Endometrial microvascular endothelial cells (primary cell): ENCODE results near the gene SIN3B. TPM values are rescaled to one million over a fixed set of nuclear protein-coding genes. Genes with fewer than 3 reads are reported as not detected.

Experiments
- in situ Hi-C: cut with HindIII; loops from 2 replicates; pipeline ENCODE4 v1.10.0; 2017; ENCODE audit warnings: low sequenced_read_pairs, low pct_unique_long_range_greater_than_20kb; ENCODE audit errors: inconsistent ontology term
- total RNA-seq: library from RNA; depleted of rRNA; stranded (reverse); fragments of >200 nt; gene quantifications from one replicate; pipeline ENCODE4 v1.2.3, GENCODE V29; 2015; ENCODE audit errors: inconsistent ontology term

SIN3B gene
- total RNA-seq, 1 donor from 2014 or later, result 23.3 TPM

DNA sequence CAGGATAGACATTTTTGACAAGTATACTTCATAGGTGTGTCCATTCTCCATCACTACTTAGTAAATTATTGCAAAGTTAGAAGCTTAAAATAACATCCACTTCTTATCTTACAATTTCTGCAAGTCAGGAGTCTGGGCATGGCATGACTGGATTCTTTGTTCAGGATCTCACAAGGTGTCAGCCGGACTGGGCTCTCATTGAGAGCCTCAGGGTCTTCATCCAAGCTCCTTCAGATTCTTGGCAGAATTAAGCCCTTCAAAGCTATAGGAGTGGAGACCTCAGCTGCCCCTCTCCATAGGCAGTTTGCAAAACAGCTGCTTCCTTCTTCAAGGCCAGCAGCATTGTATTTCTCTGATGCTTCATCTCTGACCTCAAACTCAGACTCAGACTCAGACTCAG is 9.1 kb upstream of the SIN3B start:
- in situ Hi-C loops, result no loop called here

DNA sequence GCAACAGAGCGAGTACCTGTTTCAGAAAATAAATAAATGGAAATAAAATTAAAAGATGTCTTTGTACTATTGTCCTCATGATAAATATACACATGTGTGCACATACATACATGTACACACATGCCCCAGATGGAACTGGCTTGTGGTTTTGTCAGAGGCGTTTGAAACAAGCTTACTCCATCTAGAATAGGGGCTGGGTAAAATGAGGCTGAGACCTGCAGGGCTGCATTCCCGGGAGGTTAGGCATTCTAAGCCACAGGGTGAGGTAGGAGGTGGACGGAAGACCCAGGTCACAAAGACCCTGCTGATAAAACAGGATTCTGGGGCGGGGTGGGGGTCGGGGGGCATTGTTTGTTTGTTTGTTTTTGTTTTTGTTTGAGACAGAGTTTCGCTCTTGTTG is 8.1 kb upstream of the SIN3B start:
- in situ Hi-C loops, result no loop called here

DNA sequence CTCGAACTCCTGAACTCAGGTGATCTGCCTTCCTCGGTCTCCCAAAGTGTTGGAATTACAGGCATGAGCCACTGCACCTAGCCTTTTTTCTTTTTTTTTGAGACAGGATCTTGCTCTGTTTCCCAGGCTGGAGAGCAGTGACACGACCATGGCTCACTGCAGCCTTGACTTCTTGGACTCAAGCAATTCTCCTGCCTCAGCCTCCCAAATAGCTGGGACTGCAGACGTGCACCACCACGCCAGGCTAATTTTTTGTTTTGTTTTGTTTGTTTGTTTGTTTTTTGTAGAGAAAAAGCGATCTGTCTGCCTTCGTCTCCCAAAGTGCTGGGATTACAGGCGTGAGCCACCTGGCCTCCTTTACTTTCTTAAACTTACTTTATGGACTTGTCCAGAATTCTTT is 6.5 kb upstream of the SIN3B start:
- in situ Hi-C loops, result no loop called here

DNA sequence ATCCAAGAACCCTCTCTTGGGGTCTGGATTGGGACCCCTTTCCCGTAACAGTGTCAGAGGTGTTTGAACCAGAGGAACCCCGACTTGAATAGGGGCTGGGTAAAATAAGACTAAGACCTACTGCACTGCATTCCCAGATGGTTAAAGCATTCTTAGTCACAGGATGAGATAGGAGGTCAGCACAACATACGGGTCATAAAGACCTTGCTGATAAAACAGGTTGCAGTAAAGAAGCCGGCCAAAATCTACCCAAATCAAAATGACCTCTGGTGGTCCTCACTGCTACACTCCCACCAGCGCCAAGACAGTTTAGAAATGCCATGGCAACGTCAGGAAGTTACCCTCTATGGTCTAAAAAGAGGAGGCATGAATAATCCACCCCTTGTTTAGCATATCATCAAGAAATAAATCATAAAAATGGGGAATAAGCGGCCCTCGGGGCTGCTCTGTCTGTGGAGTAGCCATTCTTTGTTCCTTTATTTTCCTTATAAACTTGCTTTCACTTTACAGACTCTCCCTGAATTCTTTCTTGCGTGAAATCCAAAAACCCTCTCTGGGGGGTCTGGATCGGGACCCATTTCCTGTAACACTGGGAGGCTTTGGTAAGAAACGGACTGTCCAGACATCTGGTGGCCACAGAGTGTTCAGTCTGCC is 4.4 kb upstream of the SIN3B start:
- in situ Hi-C loops, result no loop called here

DNA sequence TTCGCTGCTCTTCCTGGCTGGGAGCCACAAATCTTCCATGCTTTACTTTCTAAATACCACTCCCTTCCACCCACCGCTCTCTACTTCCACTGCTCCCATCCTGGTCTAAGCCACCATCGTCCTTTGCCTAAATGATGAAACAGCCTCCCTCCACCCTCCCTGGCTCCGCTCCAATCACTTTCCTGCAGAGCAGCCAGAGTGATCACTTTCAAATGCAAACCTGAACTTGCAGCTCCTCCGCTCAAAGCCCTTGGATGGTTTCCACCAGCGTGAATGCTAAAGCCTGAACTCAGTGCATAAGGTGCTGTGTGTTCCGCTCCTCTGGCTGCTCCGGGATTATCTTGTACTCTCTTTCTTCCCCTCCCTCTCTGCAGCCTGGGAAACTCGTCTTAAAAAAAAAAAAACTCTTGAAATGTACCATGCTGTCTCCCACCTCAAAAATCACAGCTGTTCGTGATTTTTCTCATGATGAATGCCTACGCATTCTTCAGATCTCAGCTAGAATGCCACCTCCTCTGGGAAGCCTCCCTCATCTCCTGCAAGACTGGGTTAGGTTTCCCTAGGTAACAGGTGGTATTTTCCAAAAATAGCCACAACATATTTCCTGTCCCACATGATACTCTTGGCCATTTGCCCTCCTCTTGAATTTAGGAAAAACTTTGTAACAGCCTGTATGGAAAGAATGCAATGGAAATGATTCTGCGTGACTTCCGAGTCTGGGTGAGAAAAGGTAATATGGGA is 3.7 kb upstream of the SIN3B start:
- in situ Hi-C loops, result no loop called here

DNA sequence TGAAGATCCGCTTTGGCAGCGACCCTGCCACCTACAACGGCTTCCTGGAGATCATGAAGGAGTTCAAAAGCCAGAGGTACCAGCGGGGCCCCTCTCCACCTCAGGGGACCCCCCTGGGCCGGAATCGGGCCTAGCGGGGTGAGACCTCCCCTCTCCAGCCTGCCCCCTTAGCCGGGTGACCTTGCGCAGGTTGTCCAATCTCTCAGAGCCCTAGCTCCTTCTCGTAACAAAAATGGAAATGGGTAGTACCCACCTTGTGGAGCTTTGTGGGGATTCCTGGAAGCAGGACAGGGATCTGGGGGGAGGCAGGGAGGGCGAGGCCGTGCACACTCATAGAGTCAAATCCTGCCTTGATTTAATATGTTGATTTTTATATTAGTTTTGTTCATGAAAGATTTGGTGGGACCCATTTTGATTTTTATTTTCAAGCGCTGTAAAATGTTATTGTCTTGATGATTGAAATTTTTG is 658 bp downstream of the SIN3B start:
- in situ Hi-C loops, result no loop called here

DNA sequence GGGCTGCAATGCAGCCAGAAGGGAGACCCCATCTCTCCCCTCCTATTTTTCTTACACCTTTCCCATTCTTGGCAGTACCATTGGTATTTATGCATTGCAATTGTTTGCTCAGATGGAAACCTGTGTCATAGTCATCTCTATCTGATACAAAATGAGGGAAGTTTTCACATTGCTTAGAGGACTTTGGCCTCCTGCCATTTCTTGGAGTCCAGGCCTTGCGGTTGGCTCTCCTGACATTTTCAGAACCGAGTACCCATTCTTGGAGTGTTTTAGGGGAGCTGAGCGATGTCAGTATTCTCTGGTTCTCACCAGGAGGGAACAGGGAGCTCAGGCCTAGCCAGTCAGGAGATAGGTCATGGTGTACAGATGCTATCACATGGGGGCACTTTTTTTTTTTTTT is 1.5 kb downstream of the SIN3B start:
- in situ Hi-C loops, result no loop called here

DNA sequence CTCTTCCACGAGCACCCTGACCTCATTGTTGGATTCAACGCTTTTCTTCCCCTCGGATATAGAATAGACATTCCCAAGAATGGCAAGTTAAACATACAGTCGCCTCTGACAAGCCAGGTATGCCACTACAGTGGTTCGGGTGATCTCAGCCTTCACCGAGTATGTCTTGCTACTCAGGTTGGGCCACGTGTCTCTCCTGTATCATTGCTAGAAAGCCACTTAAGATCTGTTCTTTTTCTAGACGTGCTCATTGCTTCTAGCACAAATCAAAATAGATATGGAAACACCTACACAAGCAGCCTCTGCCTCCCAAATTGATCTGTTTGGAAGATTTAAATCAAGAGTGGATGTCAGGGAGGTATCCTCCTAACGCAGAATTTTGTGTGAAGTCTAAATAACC is 2.3 kb downstream of the SIN3B start:
- in situ Hi-C loops, result no loop called here

DNA sequence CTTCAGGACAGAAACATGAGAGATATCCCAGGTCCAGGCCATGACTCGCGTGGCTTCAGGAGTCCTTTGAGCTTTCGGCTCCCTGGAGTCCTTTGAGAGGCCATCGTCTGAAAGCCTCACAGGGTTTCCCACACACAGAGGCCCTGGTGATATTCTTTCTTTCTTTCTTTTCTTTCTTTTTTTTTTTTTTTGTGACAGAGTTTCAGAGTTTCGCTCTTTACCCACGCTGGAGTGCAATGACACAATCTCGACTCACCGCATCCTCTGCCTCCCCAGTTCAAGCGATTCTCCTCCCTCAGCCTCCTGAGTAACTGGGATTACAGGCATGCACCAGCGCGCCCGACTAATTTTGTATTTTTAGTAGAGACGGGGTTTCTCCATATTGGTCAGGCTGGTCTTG is 5.5 kb downstream of the SIN3B start:
- in situ Hi-C loops, result no loop called here

DNA sequence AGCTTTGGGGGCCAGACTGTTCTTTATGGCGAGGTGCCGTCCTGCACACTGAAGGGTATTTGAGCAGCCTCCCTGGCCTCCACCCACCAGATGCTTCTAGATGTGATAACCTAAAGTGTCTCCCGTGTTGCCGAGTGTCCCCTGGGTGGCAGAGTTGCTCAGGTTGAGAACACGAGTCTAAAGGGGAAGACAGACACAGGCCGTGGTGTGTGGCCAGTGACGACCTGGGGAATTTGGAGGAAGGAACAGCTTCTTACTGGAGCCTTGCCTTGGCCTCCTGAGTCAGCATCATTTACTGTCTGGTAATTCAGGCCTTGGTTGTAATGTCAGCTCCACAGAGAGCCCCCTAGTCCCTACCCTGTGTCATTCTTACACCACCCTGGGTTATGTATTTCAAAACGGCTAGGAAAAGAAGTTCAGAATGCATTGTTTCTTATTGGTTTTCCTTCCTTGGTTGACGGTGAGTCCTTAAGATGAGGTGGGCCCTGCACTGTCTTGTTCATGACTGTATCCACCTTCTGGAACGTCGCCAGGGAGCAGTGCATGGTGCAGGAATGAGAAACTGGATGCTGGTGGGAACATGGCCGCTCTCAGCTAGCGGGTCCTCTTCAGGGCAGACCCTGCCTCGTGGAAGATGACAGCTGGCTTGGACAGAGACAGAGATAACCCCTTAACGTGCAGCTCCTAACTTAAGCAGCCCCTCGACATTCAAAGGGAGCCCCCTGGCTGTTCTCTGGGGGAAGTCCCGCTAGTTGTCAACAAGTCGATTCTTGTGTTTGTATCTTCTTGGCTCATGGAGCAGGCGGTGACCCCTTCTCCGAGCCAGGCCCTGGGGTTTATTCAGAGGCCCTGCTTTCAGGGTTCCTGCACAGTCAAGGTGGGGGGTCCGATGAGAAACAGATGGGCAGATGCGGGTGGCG is 7.2 kb downstream of the SIN3B start:
- in situ Hi-C loops, result no loop called here

DNA sequence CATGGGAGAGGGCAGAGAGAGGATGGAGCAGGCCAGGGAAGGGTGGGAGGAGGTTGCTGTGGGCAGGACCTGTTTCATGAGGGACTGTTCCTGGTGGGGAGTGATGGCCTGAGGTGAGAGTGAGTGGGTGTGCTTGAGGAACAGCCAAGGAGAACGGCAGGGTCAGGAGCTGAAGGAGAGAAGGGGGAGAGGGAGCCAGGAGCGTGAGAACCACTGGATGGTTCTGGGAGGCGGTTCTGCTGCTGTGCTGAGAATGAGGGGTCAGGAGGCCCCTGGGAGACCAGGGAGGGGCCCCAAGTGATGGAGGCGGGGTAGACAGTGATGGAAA is 7.8 kb downstream of the SIN3B start:
- in situ Hi-C loops, result no loop called here

DNA sequence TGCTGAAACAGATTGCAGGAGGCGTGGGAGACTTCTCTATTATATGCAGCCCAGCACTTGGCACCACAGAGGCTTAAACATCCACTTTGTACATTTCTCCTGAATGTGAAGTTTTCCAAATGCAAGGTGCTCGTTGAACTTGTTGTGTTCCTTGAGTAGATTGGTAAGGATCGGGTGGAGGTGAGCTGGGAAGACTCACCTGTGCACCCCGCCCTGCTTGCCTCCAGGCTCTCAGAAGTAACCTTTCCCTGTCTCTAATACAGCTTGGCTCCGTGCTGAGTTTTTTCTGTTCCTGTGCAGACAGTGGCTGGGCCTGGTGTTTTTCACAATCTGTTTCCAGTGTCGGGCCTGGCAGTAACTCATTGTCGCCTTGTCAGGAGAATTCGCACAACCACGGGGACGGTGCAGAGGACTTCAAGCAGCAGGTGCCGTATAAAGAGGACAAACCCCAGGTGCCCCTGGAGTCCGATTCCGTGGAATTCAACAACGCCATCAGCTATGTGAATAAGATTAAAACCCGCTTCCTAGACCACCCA is 12.3 kb downstream of the SIN3B start:
- in situ Hi-C loops, result no loop called here

DNA sequence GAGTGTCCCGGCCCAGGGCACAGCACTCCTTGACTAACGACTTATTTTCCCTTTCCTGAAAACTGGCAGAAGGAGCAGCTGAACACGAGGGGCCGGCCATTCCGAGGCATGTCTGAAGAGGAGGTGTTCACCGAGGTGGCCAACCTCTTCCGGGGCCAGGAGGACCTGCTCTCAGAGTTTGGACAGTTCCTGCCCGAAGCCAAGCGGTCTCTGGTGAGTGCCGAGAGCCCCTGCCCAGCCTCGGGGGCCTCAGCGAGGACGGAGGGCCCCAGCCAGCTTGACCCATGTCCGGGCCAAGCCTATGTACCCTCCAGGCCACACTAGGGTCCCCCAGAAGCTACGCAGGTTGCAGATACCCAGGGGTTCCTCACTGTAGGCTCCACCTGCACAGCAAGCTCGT is 17.7 kb downstream of the SIN3B start:
- in situ Hi-C loops, result no loop called here

DNA sequence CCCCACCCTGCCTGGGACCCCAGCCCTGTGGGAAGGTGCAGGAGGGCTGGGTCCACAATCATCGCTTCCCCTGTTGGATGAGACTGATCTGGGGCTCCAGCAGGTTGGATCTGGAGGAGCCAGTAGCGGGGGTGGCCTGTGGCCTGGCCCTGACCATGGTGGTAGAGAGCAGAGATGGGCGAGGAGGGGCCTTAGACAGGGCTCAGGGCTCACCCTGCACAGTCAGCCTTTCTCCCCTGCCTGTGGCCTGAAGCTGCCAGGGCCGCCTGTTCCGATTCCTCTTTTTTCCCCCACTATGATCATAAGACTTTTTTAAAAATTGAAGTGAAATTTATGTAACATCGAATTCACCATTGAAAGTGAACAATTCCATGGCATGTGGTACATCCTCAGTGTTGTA is 18.2 kb downstream of the SIN3B start:
- in situ Hi-C loops, result no loop called here

DNA sequence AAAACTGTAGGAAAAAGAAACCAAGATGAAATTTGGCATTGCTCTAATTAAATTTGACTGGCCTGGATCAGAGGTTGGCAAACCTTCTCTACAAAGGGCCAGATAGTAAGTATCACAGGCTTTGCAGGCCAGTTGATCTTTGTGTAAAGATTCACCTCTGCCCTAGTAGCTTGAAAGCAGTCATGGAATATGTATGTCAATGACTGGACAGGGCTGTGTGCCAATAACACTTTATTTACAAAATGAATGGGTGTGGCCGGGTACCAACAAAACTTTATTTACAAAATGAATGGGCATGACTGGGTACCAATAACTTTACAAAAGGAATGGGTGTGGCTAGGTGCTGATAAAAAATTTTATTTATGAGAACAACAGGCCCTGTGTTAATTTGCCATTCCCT is 20.0 kb downstream of the SIN3B start:
- in situ Hi-C loops, result no loop called here

DNA sequence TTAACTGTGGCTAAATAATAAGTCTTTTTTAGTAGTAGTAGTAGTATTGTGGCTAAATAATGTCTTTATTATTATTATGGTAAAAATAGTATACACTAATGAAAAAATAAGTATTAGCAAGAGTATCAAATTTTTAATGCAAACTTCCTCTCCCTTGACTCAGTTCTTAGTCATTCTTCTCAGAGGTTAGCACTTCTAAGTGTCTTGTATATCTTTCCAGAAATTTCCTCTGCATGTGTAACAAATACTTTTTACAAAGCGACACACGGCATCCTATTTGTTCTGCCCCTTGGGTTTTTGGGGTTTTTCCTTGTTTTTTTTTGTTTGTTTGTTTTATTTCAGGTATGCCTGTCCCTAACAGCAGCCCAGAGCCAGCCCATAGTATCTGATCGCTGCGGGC is 20.9 kb downstream of the SIN3B start:
- in situ Hi-C loops, result no loop called here

DNA sequence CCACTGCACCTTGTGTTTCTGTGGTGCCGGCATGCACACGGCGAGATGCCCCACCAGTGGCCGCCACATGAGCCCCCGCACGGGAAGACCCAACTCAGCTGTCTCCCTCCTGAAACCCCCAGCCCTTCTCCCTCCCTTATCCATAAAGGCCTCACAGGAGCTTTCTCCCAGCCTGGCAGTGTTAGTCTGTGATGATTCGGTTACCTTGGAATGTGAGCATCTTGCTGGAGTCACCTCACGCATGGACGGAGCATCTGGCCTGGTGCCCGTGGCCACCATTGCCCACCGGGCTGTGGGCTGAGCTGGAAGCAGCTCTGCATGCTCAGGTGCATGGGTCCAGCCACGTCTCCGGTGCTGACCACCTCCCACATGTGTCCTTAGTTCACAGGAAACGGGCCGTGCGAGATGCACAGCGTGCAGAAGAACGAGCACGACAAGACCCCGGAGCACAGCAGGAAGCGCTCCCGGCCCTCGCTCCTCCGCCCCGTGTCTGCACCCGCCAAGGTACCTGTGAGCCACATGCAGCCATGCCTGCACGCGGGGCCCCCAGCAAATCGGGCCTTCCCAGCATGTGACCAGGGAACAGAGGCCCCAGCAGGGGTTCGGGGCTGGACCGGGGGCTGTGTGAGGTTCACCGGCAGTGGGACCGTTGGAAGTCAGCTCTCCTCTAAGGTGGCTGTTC is 22.0 kb downstream of the SIN3B start:
- in situ Hi-C loops, result no loop called here

DNA sequence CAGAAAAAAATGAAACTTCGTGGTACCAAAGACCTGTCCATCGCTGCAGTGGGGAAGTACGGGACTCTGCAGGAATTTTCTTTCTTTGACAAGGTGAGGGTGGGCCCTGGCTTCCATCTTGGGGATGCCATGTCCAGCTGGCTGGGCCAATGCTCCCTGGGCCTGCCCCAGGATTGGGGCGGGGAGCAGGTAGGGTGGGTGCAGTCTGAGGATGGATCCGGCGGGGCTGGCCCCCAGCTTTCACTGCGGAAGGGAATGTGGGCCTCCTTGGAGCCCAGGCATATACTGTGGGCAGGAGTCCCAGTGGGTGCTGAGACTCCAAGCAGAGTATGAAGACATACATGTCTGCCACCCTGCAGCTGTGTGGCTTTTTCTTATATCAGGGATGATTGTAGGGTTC is 23.9 kb downstream of the SIN3B start:
- in situ Hi-C loops, result no loop called here

DNA sequence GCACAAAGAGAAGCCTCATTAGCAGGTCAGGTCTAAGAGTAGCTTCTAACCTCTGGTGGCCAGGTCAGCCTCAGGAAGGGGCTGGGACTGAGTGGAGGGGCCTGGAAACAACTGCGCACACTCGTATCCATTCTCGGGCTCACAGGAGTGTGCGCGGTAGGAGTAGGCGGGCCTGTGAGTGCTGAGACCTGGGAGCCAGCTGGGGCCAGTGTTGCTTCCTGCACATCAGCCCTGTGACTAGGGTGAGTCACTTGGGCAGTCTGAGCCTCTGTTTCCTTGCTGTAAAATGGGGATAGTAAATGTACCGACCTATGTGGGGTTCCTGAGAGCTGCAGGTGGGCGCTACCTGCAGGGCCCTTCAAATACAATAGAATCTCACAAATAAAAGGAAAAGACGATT is 26.9 kb downstream of the SIN3B start:
- in situ Hi-C loops, result no loop called here
